NCI-H748 (cell line): ENCODE data around the gene WDR90.

Experiments used
- DNase-seq: peaks from one replicate; lab custom pipeline; 2025; ENCODE audit not compliant: unreplicated experiment; lab: John Stamatoyannopoulos, UW

WDR90 gene

GRCh38 chr16:658679-659571, 9.8 kb downstream of the WDR90 start:
- no peak for DNase-seq

GRCh38 chr16:659618-660017, 10.5 kb downstream of the WDR90 start:
- no peak for DNase-seq

GRCh38 chr16:660132-660458, 10.9 kb downstream of the WDR90 start:
- no peak for DNase-seq

- DNase-seq, result peak; percentile 75
Observed at GRCh38 chr16:660459-661183, 11.5 kb downstream of the WDR90 start.

GRCh38 chr16:661184-661821, 12.1 kb downstream of the WDR90 start:
- no peak for DNase-seq

- DNase-seq, result no peak
Observed at GRCh38 chr16:662095-662494, 12.9 kb downstream of the WDR90 start.

GRCh38 chr16:662597-662996, 13.4 kb downstream of the WDR90 start:
- no peak for DNase-seq

- no peak for DNase-seq
Observed at GRCh38 chr16:666572-666971, 17.4 kb downstream of the WDR90 start.

GRCh38 chr16:667113-667779, 18.1 kb downstream of the WDR90 start:
- DNase-seq, result no peak

GRCh38 chr16:667780-668518, 18.8 kb downstream of the WDR90 start, which contains the start of gene RHOT2:
Gene RHOT2 (plus strand): TSS chr16:668132. CDS start chr16:668200, 68 bp downstream.
- peak; percentile 90 for DNase-seq

GRCh38 chr16:668519-669171, 19.5 kb downstream of the WDR90 start:
- no peak for DNase-seq

- DNase-seq, result no peak
Observed at GRCh38 chr16:669666-670065, 20.5 kb downstream of the WDR90 start.

- DNase-seq, result no peak
Observed at GRCh38 chr16:670485-671352, 21.6 kb downstream of the WDR90 start.

- DNase-seq, result no peak
Observed at GRCh38 chr16:671353-672131, 22.4 kb downstream of the WDR90 start.

GRCh38 chr16:672371-672770, 23.2 kb downstream of the WDR90 start:
- no peak for DNase-seq

- DNase-seq, result no peak
Observed at GRCh38 chr16:672851-673250, 23.7 kb downstream of the WDR90 start.

GRCh38 chr16:673399-673991, 24.3 kb downstream of the WDR90 start:
- no peak for DNase-seq
